ENCODE measurements around the gene SLC7A11.
A peak's percentile ranks its signal among the peaks of the same experiment; 100 is the strongest.

SLC7A11 gene

DNA sequence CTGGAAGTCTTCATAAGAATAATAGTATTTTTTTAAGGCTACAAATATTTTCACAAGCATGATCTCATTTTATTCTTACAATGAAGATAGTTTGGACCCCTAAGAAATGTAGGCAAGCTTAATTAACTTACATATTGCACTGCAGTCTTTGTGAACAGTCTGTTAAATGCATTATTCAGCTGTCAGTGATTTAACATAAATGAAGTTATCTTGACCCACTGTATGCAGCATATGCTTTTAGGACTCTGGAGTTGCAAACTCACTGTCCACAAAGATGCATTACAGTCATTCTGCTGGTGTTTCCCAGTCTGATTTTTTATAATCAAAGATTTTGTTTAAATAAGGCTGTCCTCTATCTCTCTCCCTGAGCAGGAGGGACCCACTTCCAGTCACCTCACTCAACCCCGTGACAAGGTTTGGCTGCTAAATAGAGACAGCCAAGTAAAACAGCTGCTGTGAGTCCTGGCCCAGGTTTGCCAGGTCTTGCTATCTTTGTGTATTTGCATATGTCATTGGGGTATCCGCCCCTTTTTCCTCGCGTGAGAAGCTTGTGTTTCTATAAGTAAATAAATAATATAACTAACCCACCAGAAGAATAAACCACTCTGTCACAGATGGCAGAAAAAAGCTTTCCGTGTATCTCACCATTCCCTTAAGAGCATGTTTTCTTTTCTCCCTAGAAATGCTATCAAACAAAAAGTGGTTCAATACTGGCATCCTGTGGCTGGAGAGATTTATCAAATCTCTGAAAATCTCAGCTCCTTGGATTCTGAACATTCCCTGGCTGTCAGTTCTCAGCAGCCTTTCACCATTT is 67.0 kb downstream of the SLC7A11 start:
- ATAC-seq = 0 out of 3 replicates have a peak, but pooled peaks have one; percentile 34
- no peak for TF ChIP-seq CSDC2 (CRISPR knock-in tag; IDR thresholded peaks at IDR 0.05)
- TF ChIP-seq, protein P1, sequence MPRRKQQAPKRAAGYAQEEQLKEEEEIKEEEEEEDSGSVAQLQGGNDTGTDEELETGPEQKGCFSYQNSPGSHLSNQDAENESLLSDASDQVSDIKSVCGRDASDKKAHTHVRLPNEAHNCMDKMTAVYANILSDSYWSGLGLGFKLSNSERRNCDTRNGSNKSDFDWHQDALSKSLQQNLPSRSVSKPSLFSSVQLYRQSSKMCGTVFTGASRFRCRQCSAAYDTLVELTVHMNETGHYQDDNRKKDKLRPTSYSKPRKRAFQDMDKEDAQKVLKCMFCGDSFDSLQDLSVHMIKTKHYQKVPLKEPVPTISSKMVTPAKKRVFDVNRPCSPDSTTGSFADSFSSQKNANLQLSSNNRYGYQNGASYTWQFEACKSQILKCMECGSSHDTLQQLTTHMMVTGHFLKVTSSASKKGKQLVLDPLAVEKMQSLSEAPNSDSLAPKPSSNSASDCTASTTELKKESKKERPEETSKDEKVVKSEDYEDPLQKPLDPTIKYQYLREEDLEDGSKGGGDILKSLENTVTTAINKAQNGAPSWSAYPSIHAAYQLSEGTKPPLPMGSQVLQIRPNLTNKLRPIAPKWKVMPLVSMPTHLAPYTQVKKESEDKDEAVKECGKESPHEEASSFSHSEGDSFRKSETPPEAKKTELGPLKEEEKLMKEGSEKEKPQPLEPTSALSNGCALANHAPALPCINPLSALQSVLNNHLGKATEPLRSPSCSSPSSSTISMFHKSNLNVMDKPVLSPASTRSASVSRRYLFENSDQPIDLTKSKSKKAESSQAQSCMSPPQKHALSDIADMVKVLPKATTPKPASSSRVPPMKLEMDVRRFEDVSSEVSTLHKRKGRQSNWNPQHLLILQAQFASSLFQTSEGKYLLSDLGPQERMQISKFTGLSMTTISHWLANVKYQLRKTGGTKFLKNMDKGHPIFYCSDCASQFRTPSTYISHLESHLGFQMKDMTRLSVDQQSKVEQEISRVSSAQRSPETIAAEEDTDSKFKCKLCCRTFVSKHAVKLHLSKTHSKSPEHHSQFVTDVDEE (CRISPR knock-in tag; IDR thresholded peaks at IDR 0.05) = no peak
- TF ChIP-seq ARNTL (CRISPR knock-in tag; IDR thresholded peaks at IDR 0.05; ENCODE audit: borderline replicate concordance, low read depth) = no peak
- no peak for TF ChIP-seq ZFP3 (CRISPR knock-in tag; IDR thresholded peaks at IDR 0.05)

DNA sequence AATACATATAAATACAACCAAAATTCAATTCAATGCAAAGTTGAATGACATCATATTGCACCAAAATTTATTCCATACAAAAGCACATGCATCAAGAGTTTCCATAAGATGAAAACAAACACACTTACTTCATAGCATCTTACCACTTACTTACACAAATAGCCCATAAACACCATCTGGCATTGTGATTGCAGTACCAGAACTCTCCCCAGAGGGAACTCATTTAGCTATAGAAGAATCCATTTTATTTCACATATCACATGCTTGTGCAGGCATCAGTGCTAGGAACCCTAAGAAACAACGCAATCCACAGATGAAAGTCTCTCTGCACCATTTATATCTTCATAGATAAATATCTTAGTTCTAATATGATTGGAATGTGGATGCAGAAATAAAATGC is 77.9 kb downstream of the SLC7A11 start:
- TF ChIP-seq, protein P1 (CRISPR knock-in tag; IDR thresholded peaks at IDR 0.05) = no peak
- TF ChIP-seq ZNF70 (CRISPR knock-in tag; IDR thresholded peaks at IDR 0.05) = no peak
- no peak for TF ChIP-seq ESRRG (CRISPR knock-in tag; IDR thresholded peaks at IDR 0.05)
- TF ChIP-seq ZC3H10 (CRISPR knock-in tag; IDR thresholded peaks at IDR 0.05) = no peak
- no peak for TF ChIP-seq RARB (CRISPR knock-in tag; IDR thresholded peaks at IDR 0.05)
- no peak for TF ChIP-seq ISL1 (CRISPR knock-in tag; IDR thresholded peaks at IDR 0.05)
- TF ChIP-seq GLIS3 (CRISPR knock-in tag; IDR thresholded peaks at IDR 0.05) = no peak
- TF ChIP-seq ZFP30 (CRISPR knock-in tag; IDR thresholded peaks at IDR 0.05) = no peak
- TF ChIP-seq, protein P2, sequence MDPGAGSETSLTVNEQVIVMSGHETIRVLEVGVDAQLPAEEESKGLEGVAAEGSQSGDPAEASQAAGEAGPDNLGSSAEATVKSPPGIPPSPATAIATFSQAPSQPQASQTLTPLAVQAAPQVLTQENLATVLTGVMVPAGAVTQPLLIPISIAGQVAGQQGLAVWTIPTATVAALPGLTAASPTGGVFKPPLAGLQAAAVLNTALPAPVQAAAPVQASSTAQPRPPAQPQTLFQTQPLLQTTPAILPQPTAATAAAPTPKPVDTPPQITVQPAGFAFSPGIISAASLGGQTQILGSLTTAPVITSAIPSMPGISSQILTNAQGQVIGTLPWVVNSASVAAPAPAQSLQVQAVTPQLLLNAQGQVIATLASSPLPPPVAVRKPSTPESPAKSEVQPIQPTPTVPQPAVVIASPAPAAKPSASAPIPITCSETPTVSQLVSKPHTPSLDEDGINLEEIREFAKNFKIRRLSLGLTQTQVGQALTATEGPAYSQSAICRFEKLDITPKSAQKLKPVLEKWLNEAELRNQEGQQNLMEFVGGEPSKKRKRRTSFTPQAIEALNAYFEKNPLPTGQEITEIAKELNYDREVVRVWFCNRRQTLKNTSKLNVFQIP (CRISPR knock-in tag; IDR thresholded peaks at IDR 0.05; ENCODE audit: borderline replicate concordance, low read depth) = no peak
- no peak for TF ChIP-seq ZNF8 (CRISPR knock-in tag; IDR thresholded peaks at IDR 0.05)
- TF ChIP-seq BACH2 (CRISPR knock-in tag; IDR thresholded peaks at IDR 0.05; ENCODE audit: borderline replicate concordance) = no peak
- TF ChIP-seq, protein P3, sequence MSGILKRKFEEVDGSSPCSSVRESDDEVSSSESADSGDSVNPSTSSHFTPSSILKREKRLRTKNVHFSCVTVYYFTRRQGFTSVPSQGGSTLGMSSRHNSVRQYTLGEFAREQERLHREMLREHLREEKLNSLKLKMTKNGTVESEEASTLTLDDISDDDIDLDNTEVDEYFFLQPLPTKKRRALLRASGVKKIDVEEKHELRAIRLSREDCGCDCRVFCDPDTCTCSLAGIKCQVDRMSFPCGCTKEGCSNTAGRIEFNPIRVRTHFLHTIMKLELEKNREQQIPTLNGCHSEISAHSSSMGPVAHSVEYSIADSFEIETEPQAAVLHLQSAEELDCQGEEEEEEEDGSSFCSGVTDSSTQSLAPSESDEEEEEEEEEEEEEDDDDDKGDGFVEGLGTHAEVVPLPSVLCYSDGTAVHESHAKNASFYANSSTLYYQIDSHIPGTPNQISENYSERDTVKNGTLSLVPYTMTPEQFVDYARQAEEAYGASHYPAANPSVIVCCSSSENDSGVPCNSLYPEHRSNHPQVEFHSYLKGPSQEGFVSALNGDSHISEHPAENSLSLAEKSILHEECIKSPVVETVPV (CRISPR knock-in tag; IDR thresholded peaks at IDR 0.05) = no peak
- TF ChIP-seq ARNTL (CRISPR knock-in tag; IDR thresholded peaks at IDR 0.05; ENCODE audit: borderline replicate concordance, low read depth) = no peak
- no peak for TF ChIP-seq ZNF565 (CRISPR knock-in tag; conservative IDR thresholded peaks at IDR 0.05; ENCODE audit: low read depth)
- TF ChIP-seq TCF4 (CRISPR knock-in tag; IDR thresholded peaks at IDR 0.05; ENCODE audit: borderline replicate concordance) = no peak
- no peak for TF ChIP-seq ZFP3 (CRISPR knock-in tag; IDR thresholded peaks at IDR 0.05)
- ATAC-seq = no peak; the same call in 2 of the 3 replicates

DNA sequence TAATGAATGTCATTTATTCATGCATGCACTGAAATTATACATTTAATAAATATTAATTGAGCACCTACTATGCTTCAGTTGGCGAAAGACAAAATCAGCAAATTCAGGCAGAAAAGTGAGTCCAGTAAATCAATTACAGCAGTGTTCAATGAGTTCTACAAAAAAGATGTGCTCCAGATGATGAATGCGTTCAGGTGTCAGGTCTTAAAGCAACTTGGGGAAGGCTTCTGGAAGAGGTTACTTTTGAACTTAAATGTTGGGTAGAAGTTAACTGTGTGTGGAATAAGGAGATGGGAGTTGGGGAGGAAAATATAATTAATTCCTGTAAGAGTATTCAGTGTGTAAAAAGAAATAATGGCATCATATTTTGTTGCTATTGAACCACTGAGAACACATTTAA is 79.0 kb downstream of the SLC7A11 start:
- ATAC-seq = no peak
- TF ChIP-seq, protein P4, sequence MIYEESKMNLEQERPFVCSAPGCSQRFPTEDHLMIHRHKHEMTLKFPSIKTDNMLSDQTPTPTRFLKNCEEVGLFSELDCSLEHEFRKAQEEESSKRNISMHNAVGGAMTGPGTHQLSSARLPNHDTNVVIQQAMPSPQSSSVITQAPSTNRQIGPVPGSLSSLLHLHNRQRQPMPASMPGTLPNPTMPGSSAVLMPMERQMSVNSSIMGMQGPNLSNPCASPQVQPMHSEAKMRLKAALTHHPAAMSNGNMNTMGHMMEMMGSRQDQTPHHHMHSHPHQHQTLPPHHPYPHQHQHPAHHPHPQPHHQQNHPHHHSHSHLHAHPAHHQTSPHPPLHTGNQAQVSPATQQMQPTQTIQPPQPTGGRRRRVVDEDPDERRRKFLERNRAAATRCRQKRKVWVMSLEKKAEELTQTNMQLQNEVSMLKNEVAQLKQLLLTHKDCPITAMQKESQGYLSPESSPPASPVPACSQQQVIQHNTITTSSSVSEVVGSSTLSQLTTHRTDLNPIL (CRISPR knock-in tag; IDR thresholded peaks at IDR 0.05; ENCODE audit: low read depth) = no peak
- TF ChIP-seq GLIS3 (CRISPR knock-in tag; IDR thresholded peaks at IDR 0.05) (no peak), ISL1 (CRISPR knock-in tag; IDR thresholded peaks at IDR 0.05) (no peak), ZC3H10 (CRISPR knock-in tag; IDR thresholded peaks at IDR 0.05) (no peak), ZNF70 (CRISPR knock-in tag; IDR thresholded peaks at IDR 0.05) (no peak), ESRRG (CRISPR knock-in tag; IDR thresholded peaks at IDR 0.05) (no peak), ZNF8 (CRISPR knock-in tag; IDR thresholded peaks at IDR 0.05) (no peak), SNAI2 (CRISPR knock-in tag; IDR thresholded peaks at IDR 0.05) (no peak), CSDC2 (CRISPR knock-in tag; IDR thresholded peaks at IDR 0.05) (no peak), OSR1 (CRISPR knock-in tag; IDR thresholded peaks at IDR 0.05) (no peak), BACH2 (CRISPR knock-in tag; IDR thresholded peaks at IDR 0.05; ENCODE audit: borderline replicate concordance) (no peak), RARB (CRISPR knock-in tag; IDR thresholded peaks at IDR 0.05) (no peak)
- TF ChIP-seq, protein P1 (CRISPR knock-in tag; IDR thresholded peaks at IDR 0.05) = no peak
- TF ChIP-seq, protein P5, sequence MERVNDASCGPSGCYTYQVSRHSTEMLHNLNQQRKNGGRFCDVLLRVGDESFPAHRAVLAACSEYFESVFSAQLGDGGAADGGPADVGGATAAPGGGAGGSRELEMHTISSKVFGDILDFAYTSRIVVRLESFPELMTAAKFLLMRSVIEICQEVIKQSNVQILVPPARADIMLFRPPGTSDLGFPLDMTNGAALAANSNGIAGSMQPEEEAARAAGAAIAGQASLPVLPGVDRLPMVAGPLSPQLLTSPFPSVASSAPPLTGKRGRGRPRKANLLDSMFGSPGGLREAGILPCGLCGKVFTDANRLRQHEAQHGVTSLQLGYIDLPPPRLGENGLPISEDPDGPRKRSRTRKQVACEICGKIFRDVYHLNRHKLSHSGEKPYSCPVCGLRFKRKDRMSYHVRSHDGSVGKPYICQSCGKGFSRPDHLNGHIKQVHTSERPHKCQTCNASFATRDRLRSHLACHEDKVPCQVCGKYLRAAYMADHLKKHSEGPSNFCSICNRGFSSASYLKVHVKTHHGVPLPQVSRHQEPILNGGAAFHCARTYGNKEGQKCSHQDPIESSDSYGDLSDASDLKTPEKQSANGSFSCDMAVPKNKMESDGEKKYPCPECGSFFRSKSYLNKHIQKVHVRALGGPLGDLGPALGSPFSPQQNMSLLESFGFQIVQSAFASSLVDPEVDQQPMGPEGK (CRISPR knock-in tag; IDR thresholded peaks at IDR 0.05; ENCODE audit: borderline replicate concordance) = no peak
